ENCODE results near the gene CIPC.

Gene CIPC

DNA sequence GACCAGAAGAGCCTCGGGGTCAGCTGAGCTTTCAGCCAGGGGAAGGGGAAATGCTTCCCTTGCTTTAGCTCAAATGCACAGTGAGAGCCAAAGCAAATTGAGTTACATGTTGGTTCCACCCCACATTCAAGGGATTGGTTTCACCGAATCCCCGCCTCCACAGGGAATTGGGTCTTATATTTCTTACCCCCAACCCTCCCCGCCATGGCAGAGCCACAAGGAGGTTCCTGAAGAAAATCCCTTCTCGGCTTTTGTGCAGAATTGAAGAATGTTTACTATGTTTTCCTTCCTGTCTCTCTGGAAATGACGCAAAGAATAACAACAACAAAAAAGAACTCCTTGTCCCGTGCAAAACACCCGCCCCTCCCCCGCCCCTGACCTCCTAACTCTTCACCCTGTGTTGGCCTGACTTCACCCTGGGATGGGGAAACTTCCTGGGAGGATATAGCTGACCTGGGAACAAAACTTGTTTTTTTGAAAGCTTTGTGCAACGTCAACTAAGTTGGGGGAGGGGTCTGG, 21.9 kb upstream of the CIPC start:
- Histone ChIP-seq H3K27me3 (ENCODE audit: control insufficient read depth in 1 of 2, insufficient read depth in 2 of 2, low read length in 2 of 2) (no peaks in the 10 kb centered on the region), H3K36me3 (ENCODE audit: insufficient read depth, low read length) (no peaks in the 10 kb centered on the region), H3K4me1 (ENCODE audit: insufficient read depth, low read length) (peaks cover 3% of the 10 kb centered on the region), H3K9me3 (ENCODE audit: low read length) (no peaks in the 10 kb centered on the region), H3K27ac (ENCODE audit: low read depth, low read length) (no peak overlapping the region), H3K9ac (ENCODE audit: low read length) (no peak overlapping the region), H3K4me3 (ENCODE audit: low read depth in 1 of 2, low read length in 2 of 2) (no peak overlapping the region)

DNA sequence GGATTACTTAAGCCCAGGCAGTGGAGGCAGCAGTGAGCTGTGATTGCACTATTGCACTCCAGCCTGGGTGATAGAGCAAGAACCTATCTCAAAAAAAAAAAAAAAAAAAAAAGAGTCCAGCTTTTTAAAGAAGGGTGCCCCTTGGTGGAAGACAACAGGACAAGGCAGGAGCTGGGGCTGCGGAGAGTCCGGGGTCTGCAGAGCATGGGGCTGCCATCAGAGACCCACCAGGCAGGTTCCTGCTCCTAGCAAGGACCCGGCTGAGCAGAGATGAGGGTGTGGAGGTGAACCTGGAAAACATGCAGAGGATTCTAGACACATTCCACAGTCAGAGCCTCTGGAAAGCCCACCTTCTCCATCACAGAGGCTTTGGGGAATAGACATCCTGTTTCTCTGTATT, 21.0 kb upstream of the CIPC start:
- H3K27ac ChIP-seq (ENCODE audit: low read depth, low read length), result no peak overlapping the region
- H3K4me1 ChIP-seq (ENCODE audit: insufficient read depth, low read length), result peaks cover 3% of the 10 kb centered on the region
- no peaks in the 10 kb centered on the region for H3K9me3 ChIP-seq (ENCODE audit: low read length)
- no peaks in the 10 kb centered on the region for H3K36me3 ChIP-seq (ENCODE audit: insufficient read depth, low read length)
- no peak overlapping the region for H3K9ac ChIP-seq (ENCODE audit: low read length)
- H3K27me3 ChIP-seq (ENCODE audit: control insufficient read depth in 1 of 2, insufficient read depth in 2 of 2, low read length in 2 of 2), result no peaks in the 10 kb centered on the region
- no peak overlapping the region for H3K4me3 ChIP-seq (ENCODE audit: low read depth in 1 of 2, low read length in 2 of 2)

DNA sequence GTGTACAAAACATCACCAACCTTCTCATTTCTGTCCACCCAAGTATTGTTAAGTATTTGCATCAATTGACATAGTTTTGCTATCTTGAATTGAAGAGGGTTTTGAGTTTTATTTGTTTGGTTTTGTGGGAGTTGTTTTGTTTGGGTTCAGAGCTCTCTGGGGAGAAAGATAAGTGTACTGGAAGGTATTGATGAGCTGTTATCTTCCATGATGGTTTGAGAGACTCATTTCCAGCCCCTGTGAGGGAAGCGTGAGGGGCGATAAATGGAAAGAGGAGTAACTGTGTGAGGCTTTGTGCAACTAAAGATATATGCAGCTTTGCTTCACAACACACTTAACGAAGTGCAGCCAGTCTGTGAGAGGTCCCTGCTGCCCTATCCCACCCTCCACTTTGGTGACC, 15.7 kb upstream of the CIPC start:
- no peaks in the 10 kb centered on the region for H3K4me1 ChIP-seq (ENCODE audit: insufficient read depth, low read length)
- H3K27ac ChIP-seq (ENCODE audit: low read depth, low read length), result no peak overlapping the region
- H3K36me3 ChIP-seq (ENCODE audit: insufficient read depth, low read length), result no peaks in the 10 kb centered on the region
- H3K9ac ChIP-seq (ENCODE audit: low read length), result no peak overlapping the region
- H3K27me3 ChIP-seq (ENCODE audit: control insufficient read depth in 1 of 2, insufficient read depth in 2 of 2, low read length in 2 of 2), result no peaks in the 10 kb centered on the region
- H3K4me3 ChIP-seq (ENCODE audit: low read depth in 1 of 2, low read length in 2 of 2), result no peak overlapping the region
- H3K9me3 ChIP-seq (ENCODE audit: low read length), result no peaks in the 10 kb centered on the region

DNA sequence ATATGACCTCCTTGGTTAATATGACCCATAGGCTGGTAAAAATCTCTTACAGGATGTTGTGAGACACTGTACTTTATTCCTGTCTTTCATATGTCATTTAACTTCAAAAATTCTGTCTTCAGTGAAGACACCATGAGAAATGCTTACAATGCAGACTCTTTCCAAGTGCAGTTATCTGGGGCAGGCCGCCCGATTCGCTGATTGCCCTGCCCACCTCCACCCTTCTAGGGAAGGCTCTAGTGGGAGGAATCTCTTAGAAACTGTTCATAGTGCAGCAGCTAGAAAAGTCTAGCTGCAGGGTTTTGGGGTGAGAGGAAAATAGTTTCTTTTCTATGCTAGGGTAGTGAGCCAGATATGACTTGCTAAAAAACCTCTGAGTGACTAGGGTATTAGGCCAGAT, 15.0 kb upstream of the CIPC start:
- Histone ChIP-seq H3K4me3 (ENCODE audit: low read depth in 1 of 2, low read length in 2 of 2) (no peak overlapping the region), H3K27ac (ENCODE audit: low read depth, low read length) (no peak overlapping the region), H3K36me3 (ENCODE audit: insufficient read depth, low read length) (no peaks in the 10 kb centered on the region), H3K9me3 (ENCODE audit: low read length) (no peaks in the 10 kb centered on the region), H3K4me1 (ENCODE audit: insufficient read depth, low read length) (no peaks in the 10 kb centered on the region), H3K27me3 (ENCODE audit: control insufficient read depth in 1 of 2, insufficient read depth in 2 of 2, low read length in 2 of 2) (no peaks in the 10 kb centered on the region), H3K9ac (ENCODE audit: low read length) (no peak overlapping the region)

DNA sequence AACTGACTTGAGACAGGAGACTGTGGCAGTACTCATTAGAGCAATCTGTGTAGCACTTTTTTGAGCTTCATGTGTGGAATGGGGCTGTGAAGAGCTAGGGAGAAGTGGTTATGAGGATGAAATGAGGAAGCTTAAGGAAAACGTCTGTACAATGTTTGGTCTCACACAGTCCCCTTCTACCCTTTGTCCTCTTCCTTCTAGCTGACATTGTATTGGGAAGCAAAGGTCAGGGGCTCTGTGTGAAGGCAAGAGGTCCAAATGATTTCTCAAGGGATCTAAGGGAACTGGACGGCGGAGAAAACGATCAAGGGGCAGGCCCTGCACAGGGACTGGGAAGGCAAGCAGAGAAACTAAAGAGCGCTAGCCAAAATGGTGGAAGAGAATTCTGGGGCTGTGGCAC, 13.1 kb upstream of the CIPC start:
- Histone ChIP-seq H3K9me3 (ENCODE audit: low read length) (no peaks in the 10 kb centered on the region), H3K9ac (ENCODE audit: low read length) (no peak overlapping the region), H3K4me1 (ENCODE audit: insufficient read depth, low read length) (no peaks in the 10 kb centered on the region), H3K27me3 (ENCODE audit: control insufficient read depth in 1 of 2, insufficient read depth in 2 of 2, low read length in 2 of 2) (no peaks in the 10 kb centered on the region), H3K27ac (ENCODE audit: low read depth, low read length) (no peak overlapping the region), H3K4me3 (ENCODE audit: low read depth in 1 of 2, low read length in 2 of 2) (no peak overlapping the region), H3K36me3 (ENCODE audit: insufficient read depth, low read length) (no peaks in the 10 kb centered on the region)

DNA sequence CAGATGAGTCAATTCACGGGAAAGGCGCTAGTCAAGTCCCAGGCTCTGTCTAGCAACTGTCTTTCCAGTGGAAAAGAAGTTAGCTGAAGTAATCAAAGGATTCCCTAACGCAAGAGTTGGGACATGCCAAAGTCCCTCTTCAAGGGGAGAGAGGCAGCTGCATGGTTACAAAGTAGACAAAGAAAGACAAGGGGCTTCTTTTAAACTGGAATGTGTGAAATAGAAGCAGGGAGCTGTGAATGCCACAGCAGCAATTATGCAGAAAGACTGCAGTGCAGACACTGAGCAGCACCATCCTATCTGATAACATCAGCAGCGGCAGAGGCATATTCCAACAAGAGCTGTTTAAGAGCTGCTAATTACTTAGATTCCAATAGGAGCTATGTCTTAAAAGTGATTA, 12.5 kb upstream of the CIPC start:
- no peaks in the 10 kb centered on the region for H3K9me3 ChIP-seq (ENCODE audit: low read length)
- no peaks in the 10 kb centered on the region for H3K36me3 ChIP-seq (ENCODE audit: insufficient read depth, low read length)
- no peak overlapping the region for H3K27ac ChIP-seq (ENCODE audit: low read depth, low read length)
- H3K9ac ChIP-seq (ENCODE audit: low read length), result no peak overlapping the region
- H3K4me3 ChIP-seq (ENCODE audit: low read depth in 1 of 2, low read length in 2 of 2), result no peak overlapping the region
- no peaks in the 10 kb centered on the region for H3K27me3 ChIP-seq (ENCODE audit: control insufficient read depth in 1 of 2, insufficient read depth in 2 of 2, low read length in 2 of 2)
- H3K4me1 ChIP-seq (ENCODE audit: insufficient read depth, low read length), result no peaks in the 10 kb centered on the region

DNA sequence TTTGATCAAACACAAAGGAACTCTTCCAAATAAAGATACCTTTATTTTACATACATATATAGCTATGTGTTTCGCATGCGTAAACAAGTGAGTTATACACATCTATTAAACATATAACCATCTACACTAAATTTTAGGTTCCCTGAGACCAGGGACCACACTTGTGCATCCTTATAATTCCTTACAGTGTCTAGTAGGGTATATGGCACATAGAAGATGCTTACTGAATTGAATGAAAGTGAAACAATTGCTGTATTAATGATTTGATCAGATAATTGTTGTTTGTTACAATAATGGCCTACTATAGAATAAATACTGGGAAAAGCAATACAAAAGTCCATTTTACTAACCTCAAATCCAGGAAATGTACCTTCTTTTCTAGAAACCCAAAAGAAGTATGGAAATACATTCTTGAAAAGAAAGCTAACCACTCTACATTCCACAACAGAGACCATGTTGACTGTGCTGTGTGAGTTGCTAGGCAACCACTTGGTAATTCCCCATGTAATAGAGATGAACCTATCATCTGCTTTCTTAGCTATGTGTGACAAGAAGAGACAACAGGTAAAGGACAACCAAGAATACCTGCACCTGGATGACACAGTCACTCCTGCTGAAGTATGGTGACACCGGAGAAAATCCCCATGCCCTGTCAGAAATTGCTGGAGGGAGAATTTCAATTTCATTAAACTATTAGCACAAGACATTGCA, 11.9 kb upstream of the CIPC start:
- Histone ChIP-seq H3K4me1 (ENCODE audit: insufficient read depth, low read length) (no peaks in the 10 kb centered on the region), H3K9me3 (ENCODE audit: low read length) (peaks cover 5% of the 10 kb centered on the region), H3K9ac (ENCODE audit: low read length) (no peak overlapping the region), H3K27ac (ENCODE audit: low read depth, low read length) (no peak overlapping the region), H3K27me3 (ENCODE audit: control insufficient read depth in 1 of 2, insufficient read depth in 2 of 2, low read length in 2 of 2) (no peaks in the 10 kb centered on the region), H3K4me3 (ENCODE audit: low read depth in 1 of 2, low read length in 2 of 2) (no peak overlapping the region), H3K36me3 (ENCODE audit: insufficient read depth, low read length) (no peaks in the 10 kb centered on the region)

DNA sequence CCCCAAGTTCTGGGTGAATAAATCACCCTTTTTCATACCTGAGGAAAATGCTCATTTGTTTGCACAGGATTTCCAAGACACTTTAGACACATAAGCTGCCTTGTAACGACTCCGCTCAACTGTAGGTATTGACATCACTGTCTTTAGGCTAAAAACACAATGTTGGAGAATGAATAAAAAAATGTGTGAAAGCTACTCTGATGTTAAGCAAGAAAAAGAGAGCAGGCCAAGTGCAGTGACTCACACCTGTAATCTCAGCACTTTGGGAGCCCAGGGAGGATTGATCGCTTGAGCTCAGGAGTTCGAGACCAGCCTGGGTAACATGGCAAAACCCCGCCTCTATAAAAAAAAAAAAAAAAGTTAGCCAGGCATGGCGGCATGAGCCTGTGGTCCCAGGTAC, 11.1 kb upstream of the CIPC start:
- H3K27ac ChIP-seq (ENCODE audit: low read depth, low read length), result no peak overlapping the region
- no peaks in the 10 kb centered on the region for H3K4me1 ChIP-seq (ENCODE audit: insufficient read depth, low read length)
- H3K9me3 ChIP-seq (ENCODE audit: low read length), result peaks cover 5% of the 10 kb centered on the region
- no peak overlapping the region for H3K9ac ChIP-seq (ENCODE audit: low read length)
- no peak overlapping the region for H3K4me3 ChIP-seq (ENCODE audit: low read depth in 1 of 2, low read length in 2 of 2)
- no peaks in the 10 kb centered on the region for H3K27me3 ChIP-seq (ENCODE audit: control insufficient read depth in 1 of 2, insufficient read depth in 2 of 2, low read length in 2 of 2)
- no peaks in the 10 kb centered on the region for H3K36me3 ChIP-seq (ENCODE audit: insufficient read depth, low read length)

DNA sequence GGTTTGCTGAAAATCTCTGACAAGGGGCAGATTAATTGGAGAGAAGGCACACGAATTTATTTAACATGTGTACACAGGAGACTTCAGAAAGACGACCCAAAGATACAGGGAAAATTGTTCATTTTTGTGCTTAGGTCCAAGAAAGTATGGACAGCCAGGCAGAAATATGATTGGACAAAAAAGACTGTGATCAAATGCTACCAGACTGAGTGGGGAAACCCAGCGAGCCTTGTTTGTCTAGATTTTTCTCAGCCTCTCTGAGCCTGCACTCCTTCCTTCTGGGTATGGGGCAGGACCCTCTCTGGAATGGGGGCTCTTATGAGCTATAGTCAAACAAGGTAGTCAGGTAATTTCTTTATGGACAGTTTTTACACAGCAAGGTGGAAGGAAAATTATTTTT, 10.4 kb upstream of the CIPC start:
- Histone ChIP-seq H3K4me1 (ENCODE audit: insufficient read depth, low read length) (no peaks in the 10 kb centered on the region), H3K4me3 (ENCODE audit: low read depth in 1 of 2, low read length in 2 of 2) (no peak overlapping the region), H3K36me3 (ENCODE audit: insufficient read depth, low read length) (no peaks in the 10 kb centered on the region), H3K27me3 (ENCODE audit: control insufficient read depth in 1 of 2, insufficient read depth in 2 of 2, low read length in 2 of 2) (no peaks in the 10 kb centered on the region), H3K9ac (ENCODE audit: low read length) (no peak overlapping the region), H3K9me3 (ENCODE audit: low read length) (peaks cover 5% of the 10 kb centered on the region), H3K27ac (ENCODE audit: low read depth, low read length) (no peak overlapping the region)

DNA sequence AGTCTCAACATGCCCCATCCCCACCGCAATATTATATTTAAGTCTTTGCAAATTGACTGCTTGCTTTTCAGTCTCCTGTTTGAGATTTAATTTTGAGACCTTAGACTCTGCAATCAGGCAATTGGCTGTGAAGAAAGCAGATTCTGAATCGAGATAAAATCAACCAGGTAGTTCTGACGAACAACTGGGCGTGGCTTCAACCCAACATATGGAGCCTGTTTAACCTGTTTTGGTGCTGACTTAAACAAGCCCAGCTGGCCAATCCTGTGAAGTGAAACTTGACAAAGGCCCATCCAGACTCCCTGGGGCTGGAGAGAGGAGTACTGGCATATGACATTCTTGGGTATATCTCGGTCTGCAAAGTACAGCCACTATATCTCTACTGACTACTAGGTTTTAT, 9.8 kb upstream of the CIPC start:
- no peaks in the 10 kb centered on the region for H3K27me3 ChIP-seq (ENCODE audit: control insufficient read depth in 1 of 2, insufficient read depth in 2 of 2, low read length in 2 of 2)
- H3K27ac ChIP-seq (ENCODE audit: low read depth, low read length), result no peak overlapping the region
- H3K4me3 ChIP-seq (ENCODE audit: low read depth in 1 of 2, low read length in 2 of 2), result no peak overlapping the region
- no peaks in the 10 kb centered on the region for H3K4me1 ChIP-seq (ENCODE audit: insufficient read depth, low read length)
- H3K9me3 ChIP-seq (ENCODE audit: low read length), result peaks cover 5% of the 10 kb centered on the region
- H3K36me3 ChIP-seq (ENCODE audit: insufficient read depth, low read length), result no peaks in the 10 kb centered on the region
- no peak overlapping the region for H3K9ac ChIP-seq (ENCODE audit: low read length)

DNA sequence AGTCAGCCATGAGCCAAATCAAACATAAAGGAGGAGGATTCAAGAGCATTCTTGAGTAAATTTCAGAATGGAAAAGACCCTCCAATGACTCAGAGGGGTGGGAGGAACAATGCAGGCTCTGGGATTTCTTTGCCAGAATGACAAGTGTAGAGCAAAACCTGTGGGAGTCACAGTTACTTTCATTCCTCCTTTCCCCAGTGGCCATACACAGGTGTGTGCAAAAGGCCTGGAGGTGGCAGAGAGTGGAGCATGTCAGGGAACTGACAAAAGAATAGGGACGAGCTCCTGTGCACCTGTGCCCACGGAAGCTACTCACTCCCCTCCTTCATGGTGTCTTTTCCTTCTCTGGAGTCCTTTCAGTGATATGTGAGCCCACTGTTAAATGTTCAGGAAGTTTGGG, 9.4 kb upstream of the CIPC start:
- H3K4me3 ChIP-seq (ENCODE audit: low read depth in 1 of 2, low read length in 2 of 2), result no peak overlapping the region
- no peaks in the 10 kb centered on the region for H3K36me3 ChIP-seq (ENCODE audit: insufficient read depth, low read length)
- peaks cover 5% of the 10 kb centered on the region for H3K9me3 ChIP-seq (ENCODE audit: low read length)
- no peaks in the 10 kb centered on the region for H3K4me1 ChIP-seq (ENCODE audit: insufficient read depth, low read length)
- H3K27me3 ChIP-seq (ENCODE audit: control insufficient read depth in 1 of 2, insufficient read depth in 2 of 2, low read length in 2 of 2), result no peaks in the 10 kb centered on the region
- no peak overlapping the region for H3K9ac ChIP-seq (ENCODE audit: low read length)
- H3K27ac ChIP-seq (ENCODE audit: low read depth, low read length), result no peak overlapping the region

DNA sequence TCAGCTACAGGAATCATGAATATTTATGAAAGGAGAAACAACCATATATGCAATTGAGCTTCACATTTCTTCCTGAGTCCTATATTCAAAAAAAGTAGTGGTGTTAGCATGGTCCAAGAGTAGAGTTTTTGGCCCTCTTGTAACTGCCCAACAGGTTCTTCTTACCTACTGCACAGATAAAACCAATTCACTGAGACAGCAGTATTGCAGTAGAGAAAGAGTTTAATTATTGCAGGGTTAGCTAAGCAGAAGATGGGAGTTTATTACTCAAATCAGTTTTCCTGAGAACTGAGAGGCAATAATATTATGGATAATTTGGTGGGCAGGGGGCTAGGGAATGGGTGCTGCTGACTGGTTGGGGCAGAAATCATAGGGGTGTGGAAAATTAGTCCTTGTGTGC, 6.5 kb upstream of the CIPC start:
- H3K4me3 ChIP-seq (ENCODE audit: low read depth in 1 of 2, low read length in 2 of 2), result no peak overlapping the region
- peaks cover 5% of the 10 kb centered on the region for H3K4me1 ChIP-seq (ENCODE audit: insufficient read depth, low read length)
- no peak overlapping the region for H3K9ac ChIP-seq (ENCODE audit: low read length)
- no peak overlapping the region for H3K27ac ChIP-seq (ENCODE audit: low read depth, low read length)
- no peaks in the 10 kb centered on the region for H3K27me3 ChIP-seq (ENCODE audit: control insufficient read depth in 1 of 2, insufficient read depth in 2 of 2, low read length in 2 of 2)
- peaks cover 5% of the 10 kb centered on the region for H3K9me3 ChIP-seq (ENCODE audit: low read length)
- H3K36me3 ChIP-seq (ENCODE audit: insufficient read depth, low read length), result no peaks in the 10 kb centered on the region

All from muscle layer of colon (tissue), 2 donors.